Fibroblast of villous mesenchyme (primary cell): ENCODE measurements around the gene SCN9A. TPM values are rescaled to one million over a fixed set of nuclear protein-coding genes. Genes with fewer than 3 reads are reported as not detected.

Experiments used
- DNase-seq: peaks from one replicate; pipeline ENCODE4 v3.0.0-alpha.2; 2010; ENCODE audit warnings: low read depth
- H3K4me3 ChIP-seq: 2 replicates; pipeline ENCODE4 v1.5.1; 2011; ENCODE audit warnings: low read depth, mild to moderate bottlenecking, low read length
- CTCF ChIP-seq: IDR thresholded peaks from 2 replicates; pipeline ENCODE4 v1.5.1; 2012; ENCODE audit warnings: low read depth, mild to moderate bottlenecking, low read length; ENCODE audit not compliant: insufficient read depth
- total RNA-seq: library from RNA; depleted of rRNA; stranded (reverse); fragments of >200 nt; gene quantifications from 2 replicates; pipeline ENCODE4 v1.2.3, GENCODE V29; 2012

Gene SCN9A
- total RNA-seq, 1 donor: 72.1 TPM

GRCh38 chr2:166297951-166298350, 77.8 kb downstream of the SCN9A start:
- no peak for TF ChIP-seq CTCF
- no peak overlapping the region for H3K4me3 ChIP-seq
- peak; percentile 3 for DNase-seq

- no peak for TF ChIP-seq CTCF
- no peak overlapping the region for H3K4me3 ChIP-seq
- no peak for DNase-seq
Measured at GRCh38 chr2:166293984-166294383, 81.8 kb downstream of the SCN9A start.

- TF ChIP-seq CTCF: no peak
- H3K4me3 ChIP-seq: no peak overlapping the region
- DNase-seq: peak; percentile 7
Measured at GRCh38 chr2:166285215-166285614, 90.5 kb downstream of the SCN9A start.

- H3K4me3 ChIP-seq: no peak overlapping the region
- no peak for TF ChIP-seq CTCF
- DNase-seq: no peak
Measured at GRCh38 chr2:166284359-166284758, 91.4 kb downstream of the SCN9A start.

GRCh38 chr2:166282154-166282553, 93.6 kb downstream of the SCN9A start:
- no peak for TF ChIP-seq CTCF
- no peak for DNase-seq
- no peak overlapping the region for H3K4me3 ChIP-seq

- no peak for DNase-seq
- no peak for TF ChIP-seq CTCF
- H3K4me3 ChIP-seq: no peak overlapping the region
Measured at GRCh38 chr2:166278856-166279255, 96.9 kb downstream of the SCN9A start.

GRCh38 chr2:166270376-166270775, 105.4 kb downstream of the SCN9A start:
- DNase-seq: no peak
- no peak for TF ChIP-seq CTCF
- H3K4me3 ChIP-seq: no peak overlapping the region
